AG09309 (cell line): ENCODE results near the gene BBS5.
"Not testable (repeated sequence)": the region's sequence is repeated elsewhere in the genome, so short reads cannot be mapped to it uniquely, and the experiment has no call there.

Experiments used
- DNase-seq: peaks from one replicate; pipeline ENCODE4 v3.0.0-alpha.2; 2010; ENCODE audit warnings: low read depth
- H3K4me3 ChIP-seq: 2 replicates; pipeline ENCODE4 v1.5.1; 2011; ENCODE audit warnings: mild to moderate bottlenecking, low read depth, low read length, moderate library complexity; ENCODE audit not compliant: control insufficient read depth
- CTCF ChIP-seq: IDR thresholded peaks from 2 replicates; pipeline ENCODE4 v1.5.1; 2011; ENCODE audit warnings: mild to moderate bottlenecking, low read depth, low read length, inconsistent platforms; ENCODE audit not compliant: insufficient read depth, control insufficient read depth; ENCODE audit errors: missing control alignments

The BBS5 gene

GRCh38 chr2:169448865-169449264 is 30.4 kb upstream of the BBS5 start:
- DNase-seq = no peak
- no peak overlapping the region for H3K4me3 ChIP-seq
- no peak for TF ChIP-seq CTCF

- DNase-seq = peak; percentile 7
- peak; percentile 47 for TF ChIP-seq CTCF
- no peak overlapping the region for H3K4me3 ChIP-seq
Measured at GRCh38 chr2:169452080-169452479, 27.2 kb upstream of the BBS5 start.

- DNase-seq, H3K4me3 ChIP-seq: not testable (repeated sequence)
Measured at GRCh38 chr2:169453044-169453443, 26.2 kb upstream of the BBS5 start.

- no peak for DNase-seq
- no peak overlapping the region for H3K4me3 ChIP-seq
- no peak for TF ChIP-seq CTCF
Measured at GRCh38 chr2:169461143-169461542, 18.2 kb upstream of the BBS5 start.

- no peak overlapping the region for H3K4me3 ChIP-seq
- TF ChIP-seq CTCF = no peak
- DNase-seq = peak; percentile 64
Measured at GRCh38 chr2:169462896-169463695, 16.2 kb upstream of the BBS5 start.

GRCh38 chr2:169464466-169464865 is 14.8 kb upstream of the BBS5 start:
- no peak for TF ChIP-seq CTCF
- H3K4me3 ChIP-seq = no peak overlapping the region
- no peak for DNase-seq

GRCh38 chr2:169464882-169465281 is 14.4 kb upstream of the BBS5 start:
- no peak for DNase-seq
- H3K4me3 ChIP-seq = no peak overlapping the region
- TF ChIP-seq CTCF = no peak
